PC-3 (cell line): ENCODE data around the gene SLC16A8.

Experiments
- EZH2 ChIP-seq: fragments of 300-600 bp; sonication (generic); IDR thresholded peaks from one replicate; pipeline ENCODE4 v1.6.1; 2017; ENCODE audit warnings: antibody characterized with exemption, mild to moderate bottlenecking, low read length; ENCODE audit not compliant: unreplicated experiment
- EZH2phosphoT487 ChIP-seq: fragments of 300-600 bp; sonication (generic); IDR thresholded peaks from 2 replicates; pipeline ENCODE4 v1.6.1; 2018; ENCODE audit warnings: mild to moderate bottlenecking, antibody characterized with exemption, low read length, borderline replicate concordance
- TF ChIP-seq, protein P1 (sequence below): fragments of 300-600 bp; sonication (generic); conservative IDR thresholded peaks from 2 replicates; pipeline ENCODE4 v1.5.1; 2017; ENCODE audit warnings: antibody characterized with exemption, low read depth, mild to moderate bottlenecking, low read length

DNA sequence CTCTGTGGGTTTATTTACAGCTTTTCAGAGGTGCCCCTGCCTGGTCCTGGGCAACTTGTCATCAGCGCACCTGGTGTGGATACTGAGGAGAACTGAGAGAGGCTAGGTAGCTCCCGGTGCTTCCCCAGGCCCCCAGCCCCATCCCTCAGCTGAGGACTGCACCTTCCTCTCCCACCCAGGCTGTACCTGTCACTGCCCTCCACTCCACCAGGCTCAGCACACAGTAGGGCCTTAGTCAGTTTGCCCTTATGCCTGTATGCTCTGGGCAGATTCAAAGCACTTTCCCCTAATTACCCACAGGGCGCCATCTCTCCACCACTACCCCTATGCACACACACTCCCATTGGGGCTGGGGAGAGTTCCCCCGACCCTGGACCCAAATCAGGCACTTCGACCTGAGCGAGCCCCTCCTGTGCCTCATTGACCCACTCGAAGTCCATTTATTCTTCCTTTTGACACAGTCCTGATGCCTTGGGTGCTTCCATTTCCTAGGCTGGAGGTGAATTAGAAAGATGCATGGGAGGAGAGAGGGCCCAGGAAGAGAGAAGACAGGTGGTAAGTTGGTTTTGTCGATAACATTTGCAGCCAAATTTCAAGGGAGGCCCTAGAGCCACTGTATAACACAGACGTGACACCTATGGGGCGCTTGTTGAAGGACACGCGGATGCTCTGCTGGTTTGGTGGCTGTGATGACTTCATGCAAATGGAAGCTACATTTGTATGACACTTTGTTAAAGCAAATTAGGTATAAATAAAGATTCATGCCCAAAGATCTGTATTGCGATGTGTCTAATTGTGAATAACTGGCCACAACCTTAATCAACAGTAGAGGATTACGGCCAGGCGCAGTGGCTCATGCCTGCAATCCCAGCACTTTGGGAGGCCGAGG lies 40.6 kb downstream of the SLC16A8 start:
- TF ChIP-seq, protein P1, sequence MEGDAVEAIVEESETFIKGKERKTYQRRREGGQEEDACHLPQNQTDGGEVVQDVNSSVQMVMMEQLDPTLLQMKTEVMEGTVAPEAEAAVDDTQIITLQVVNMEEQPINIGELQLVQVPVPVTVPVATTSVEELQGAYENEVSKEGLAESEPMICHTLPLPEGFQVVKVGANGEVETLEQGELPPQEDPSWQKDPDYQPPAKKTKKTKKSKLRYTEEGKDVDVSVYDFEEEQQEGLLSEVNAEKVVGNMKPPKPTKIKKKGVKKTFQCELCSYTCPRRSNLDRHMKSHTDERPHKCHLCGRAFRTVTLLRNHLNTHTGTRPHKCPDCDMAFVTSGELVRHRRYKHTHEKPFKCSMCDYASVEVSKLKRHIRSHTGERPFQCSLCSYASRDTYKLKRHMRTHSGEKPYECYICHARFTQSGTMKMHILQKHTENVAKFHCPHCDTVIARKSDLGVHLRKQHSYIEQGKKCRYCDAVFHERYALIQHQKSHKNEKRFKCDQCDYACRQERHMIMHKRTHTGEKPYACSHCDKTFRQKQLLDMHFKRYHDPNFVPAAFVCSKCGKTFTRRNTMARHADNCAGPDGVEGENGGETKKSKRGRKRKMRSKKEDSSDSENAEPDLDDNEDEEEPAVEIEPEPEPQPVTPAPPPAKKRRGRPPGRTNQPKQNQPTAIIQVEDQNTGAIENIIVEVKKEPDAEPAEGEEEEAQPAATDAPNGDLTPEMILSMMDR: no peak
- no peak for TF ChIP-seq EZH2
- no peak for TF ChIP-seq EZH2phosphoT487
